NCI-H510A (cell line): ENCODE measurements around the gene LTV1.
"Not testable (repeated sequence)": the region's sequence is repeated elsewhere in the genome, so short reads cannot be mapped to it uniquely, and the experiment has no call there.

Experiments used
- DNase-seq: peaks from one replicate; lab custom pipeline; 2025; lab: John Stamatoyannopoulos, UW

LTV1 gene

GRCh38 chr6:143842461-143842901, 657 bp upstream of the LTV1 start:
- DNase-seq = no peak

- no peak for DNase-seq
Observed at GRCh38 chr6:143843677-143843999, 500 bp downstream of the LTV1 start.

- no peak for DNase-seq
Observed at GRCh38 chr6:143844006-143844405, 868 bp downstream of the LTV1 start.

GRCh38 chr6:143845033-143845432, 1.9 kb downstream of the LTV1 start:
- DNase-seq = no peak

GRCh38 chr6:143851706-143852105, 8.6 kb downstream of the LTV1 start:
- DNase-seq = not testable (repeated sequence)

- DNase-seq = not testable (repeated sequence)
Observed at GRCh38 chr6:143855057-143855456, 11.9 kb downstream of the LTV1 start.

- DNase-seq = not testable (repeated sequence)
Observed at GRCh38 chr6:143856762-143857161, 13.6 kb downstream of the LTV1 start.

GRCh38 chr6:143857651-143858050, 14.5 kb downstream of the LTV1 start:
- DNase-seq = no peak

GRCh38 chr6:143859891-143860660, 16.9 kb downstream of the LTV1 start:
- DNase-seq = no peak

GRCh38 chr6:143863771-143864170, 20.6 kb downstream of the LTV1 start:
- DNase-seq = no peak

GRCh38 chr6:143864234-143864633, 21.1 kb downstream of the LTV1 start, which contains the start of gene ZC2HC1B:
Gene ZC2HC1B (plus strand): TSS chr6:143864474. CDS start chr6:143864540, 66 bp downstream.
- no peak for DNase-seq

- no peak for DNase-seq
Observed at GRCh38 chr6:143867236-143867635, 24.1 kb downstream of the LTV1 start.

- DNase-seq = not testable (repeated sequence)
Observed at GRCh38 chr6:143868808-143869207, 25.7 kb downstream of the LTV1 start.

- DNase-seq = not testable (repeated sequence)
Observed at GRCh38 chr6:143871202-143871730, 28.1 kb downstream of the LTV1 start.

- DNase-seq = no peak
Observed at GRCh38 chr6:143872201-143872600, 29.1 kb downstream of the LTV1 start.

GRCh38 chr6:143873600-143873999, 30.5 kb downstream of the LTV1 start:
- not testable (repeated sequence) for DNase-seq

- not testable (repeated sequence) for DNase-seq
Observed at GRCh38 chr6:143874503-143874902, 31.4 kb downstream of the LTV1 start.

GRCh38 chr6:143877584-143878271, 34.6 kb downstream of the LTV1 start:
- DNase-seq = no peak

GRCh38 chr6:143878272-143878760, 35.2 kb downstream of the LTV1 start:
- DNase-seq = no peak

- DNase-seq = no peak
Observed at GRCh38 chr6:143880412-143880811, 37.3 kb downstream of the LTV1 start.

GRCh38 chr6:143882401-143882930, 39.3 kb downstream of the LTV1 start:
- no peak for DNase-seq

GRCh38 chr6:143884216-143884900, 41.2 kb downstream of the LTV1 start:
- no peak for DNase-seq
